ENCODE data around the gene PMPCA.

Gene PMPCA

DNA sequence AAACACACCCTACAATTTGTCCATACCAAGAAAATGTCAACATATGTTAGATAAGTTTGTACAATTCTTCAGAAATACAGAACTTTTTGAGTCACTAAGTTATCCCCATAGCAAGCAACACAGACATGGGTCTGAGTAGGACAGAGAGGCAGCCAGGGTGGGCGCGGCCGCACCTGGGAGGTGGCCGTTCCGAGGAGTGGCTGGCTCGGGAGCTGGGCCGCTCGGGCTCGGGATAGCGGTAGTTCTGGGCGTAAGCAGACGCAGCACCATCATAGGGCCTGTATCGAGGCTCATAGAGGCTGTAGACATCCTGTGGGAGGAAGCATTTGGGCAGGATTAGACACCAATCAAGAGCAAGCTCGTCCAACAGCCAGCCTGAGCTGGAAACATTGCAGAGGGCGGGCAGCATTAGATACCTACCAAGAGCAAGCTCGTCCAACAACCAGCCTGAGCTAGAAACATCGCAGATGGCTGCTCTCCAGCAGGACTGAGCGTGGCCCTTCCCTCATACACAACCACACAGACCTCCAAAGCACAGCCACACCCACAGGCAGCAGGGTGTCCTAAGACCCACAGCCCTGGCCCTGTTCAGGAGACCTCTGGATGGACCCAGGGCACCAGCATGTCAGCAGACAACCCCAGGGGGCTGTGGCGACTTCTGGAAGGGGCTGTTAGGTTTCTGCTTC, 61.5 kb downstream of the PMPCA start:
- DNase-seq (ENCODE audit: extremely low spot score, insufficient read length, low read depth) (no peak), FAIRE-seq (no peak)

DNA sequence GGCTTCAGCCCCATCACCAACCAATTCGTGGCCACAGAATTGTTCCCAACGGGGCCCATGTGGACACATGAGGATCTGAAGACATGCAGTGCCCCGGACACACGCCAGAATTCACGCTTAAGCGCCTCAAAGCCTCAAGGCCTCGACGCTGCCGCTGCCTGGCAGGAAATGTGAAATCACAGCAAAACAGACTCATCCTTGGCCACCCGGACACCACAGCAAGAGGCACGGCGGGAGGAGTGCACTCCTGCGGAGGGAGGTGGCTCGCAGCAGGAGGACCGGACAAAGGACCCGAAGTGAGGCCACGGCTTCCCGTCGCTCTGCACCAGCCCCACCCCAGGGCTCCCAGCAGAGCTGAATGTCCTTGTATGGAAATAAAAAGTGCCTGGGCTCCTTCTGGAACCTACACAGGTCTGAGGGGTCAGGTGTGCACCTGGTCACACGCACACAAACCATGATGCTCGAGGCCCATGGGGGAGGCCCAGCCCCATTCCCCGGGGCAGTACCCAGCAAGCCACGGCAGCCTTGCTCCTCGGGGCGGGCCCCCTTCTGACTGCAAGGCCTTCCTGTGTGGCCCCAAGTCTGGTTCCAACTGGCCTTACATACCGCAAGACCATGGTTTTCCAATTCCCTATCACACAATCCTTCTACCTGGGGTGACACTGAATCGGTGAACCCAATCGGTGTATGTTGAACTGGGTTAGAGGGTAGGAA, 62.3 kb downstream of the PMPCA start:
- no peak for FAIRE-seq

GRCh38 chr9:136473354-136473721, 62.9 kb downstream of the PMPCA start:
- FAIRE-seq: no peak
- no peak for DNase-seq (ENCODE audit: extremely low spot score, insufficient read length, low read depth)

More for the DNA sequence above, 62.3 kb downstream of the PMPCA start:
- DNase-seq (ENCODE audit: extremely low spot score, insufficient read length, low read depth): no peak

All from GM18507 (cell line).